ENCODE data around the gene PACRG.

Gene PACRG

GRCh38 chr6:163166507-163166906 is 438.7 kb downstream of the PACRG start:
- no peak overlapping the region for H3K4me3 ChIP-seq (ENCODE audit: extremely low read depth, insufficient read depth, low read length, poor library complexity, severe bottlenecking)
- no CpG with 5 or more reads among the region's 3 CpGs for WGBS, 2 experiments (ENCODE audit: insufficient coverage in 2 of 2)
- H3K27ac ChIP-seq (ENCODE audit: low read depth, low read length, severe bottlenecking), result no peak overlapping the region
- no peaks in the 10 kb centered on the region for H3K9me3 ChIP-seq (ENCODE audit: control insufficient read depth, low read length)
- H3K36me3 ChIP-seq (ENCODE audit: control insufficient read depth, insufficient read depth, low read length), result no peaks in the 10 kb centered on the region
- no peaks in the 10 kb centered on the region for H3K4me1 ChIP-seq (ENCODE audit: control insufficient read depth, insufficient read depth, low read length, poor library complexity, severe bottlenecking)

DNA sequence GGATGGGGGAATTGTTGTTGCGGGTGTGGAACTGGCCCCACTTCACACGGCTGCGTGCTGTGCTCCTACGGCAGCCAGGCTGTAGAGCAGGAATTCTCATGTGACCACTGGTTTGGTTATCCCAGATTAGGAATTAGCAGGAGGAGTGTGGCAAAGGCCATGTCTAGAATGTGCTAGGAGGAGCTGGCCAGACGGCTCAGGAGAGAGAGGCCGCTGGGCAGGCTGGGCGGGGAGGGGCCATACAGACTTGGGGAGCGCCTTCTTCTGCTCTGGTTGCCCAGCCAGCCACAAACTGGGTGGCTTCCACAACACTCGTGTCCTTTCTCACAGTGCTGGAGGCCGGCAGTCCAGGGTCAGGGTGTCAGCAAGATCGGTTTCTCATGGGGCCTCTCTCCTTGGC is 441.7 kb downstream of the PACRG start:
- Histone ChIP-seq H3K9me3 (ENCODE audit: control insufficient read depth, low read length) (no peaks in the 10 kb centered on the region), H3K4me3 (ENCODE audit: extremely low read depth, insufficient read depth, low read length, poor library complexity, severe bottlenecking) (no peak overlapping the region), H3K4me1 (ENCODE audit: control insufficient read depth, insufficient read depth, low read length, poor library complexity, severe bottlenecking) (no peaks in the 10 kb centered on the region), H3K27ac (ENCODE audit: low read depth, low read length, severe bottlenecking) (no peak overlapping the region), H3K36me3 (ENCODE audit: control insufficient read depth, insufficient read depth, low read length) (no peaks in the 10 kb centered on the region)
- WGBS, 2 experiments (ENCODE audit: insufficient coverage in 2 of 2), result 95 to 96% methylated on average over 10 to 11 of the region's 11 CpGs

- Histone ChIP-seq H3K36me3 (ENCODE audit: control insufficient read depth, insufficient read depth, low read length) (no peaks in the 10 kb centered on the region), H3K4me1 (ENCODE audit: control insufficient read depth, insufficient read depth, low read length, poor library complexity, severe bottlenecking) (no peaks in the 10 kb centered on the region), H3K9me3 (ENCODE audit: control insufficient read depth, low read length) (no peaks in the 10 kb centered on the region), H3K4me3 (ENCODE audit: extremely low read depth, insufficient read depth, low read length, poor library complexity, severe bottlenecking) (no peak overlapping the region), H3K27ac (ENCODE audit: low read depth, low read length, severe bottlenecking) (no peak overlapping the region)
- 88 to 93% methylated on average over 14 of the region's 14 CpGs for WGBS, 2 experiments (ENCODE audit: insufficient coverage in 2 of 2)
Measured at GRCh38 chr6:163170294-163170883, 442.6 kb downstream of the PACRG start.

DNA sequence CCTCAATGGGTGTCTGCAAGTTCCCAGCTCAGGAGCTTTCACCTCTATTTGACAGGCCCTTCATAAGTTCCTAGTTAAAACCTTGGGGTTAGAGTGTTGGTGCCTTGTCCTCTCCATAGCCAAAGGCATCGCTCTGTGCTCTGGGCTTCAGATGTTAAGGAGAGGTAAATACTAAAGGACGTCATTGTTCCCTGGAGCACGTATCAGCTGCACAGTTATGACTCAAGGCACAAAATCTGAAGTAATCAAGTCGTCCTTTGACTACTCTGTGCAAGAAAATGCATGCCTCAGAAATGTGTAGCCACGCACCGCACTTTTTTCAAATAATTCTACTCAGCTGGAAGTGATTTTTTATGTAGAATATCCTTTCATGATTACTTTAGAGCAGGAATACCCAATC is 446.0 kb downstream of the PACRG start:
- H3K9me3 ChIP-seq (ENCODE audit: control insufficient read depth, low read length), result no peaks in the 10 kb centered on the region
- WGBS, 2 experiments (ENCODE audit: insufficient coverage in 2 of 2), result 87 to 95% methylated on average over 4 of the region's 6 CpGs
- H3K27ac ChIP-seq (ENCODE audit: low read depth, low read length, severe bottlenecking), result no peak overlapping the region
- H3K36me3 ChIP-seq (ENCODE audit: control insufficient read depth, insufficient read depth, low read length), result no peaks in the 10 kb centered on the region
- H3K4me1 ChIP-seq (ENCODE audit: control insufficient read depth, insufficient read depth, low read length, poor library complexity, severe bottlenecking), result no peaks in the 10 kb centered on the region
- no peak overlapping the region for H3K4me3 ChIP-seq (ENCODE audit: extremely low read depth, insufficient read depth, low read length, poor library complexity, severe bottlenecking)

DNA sequence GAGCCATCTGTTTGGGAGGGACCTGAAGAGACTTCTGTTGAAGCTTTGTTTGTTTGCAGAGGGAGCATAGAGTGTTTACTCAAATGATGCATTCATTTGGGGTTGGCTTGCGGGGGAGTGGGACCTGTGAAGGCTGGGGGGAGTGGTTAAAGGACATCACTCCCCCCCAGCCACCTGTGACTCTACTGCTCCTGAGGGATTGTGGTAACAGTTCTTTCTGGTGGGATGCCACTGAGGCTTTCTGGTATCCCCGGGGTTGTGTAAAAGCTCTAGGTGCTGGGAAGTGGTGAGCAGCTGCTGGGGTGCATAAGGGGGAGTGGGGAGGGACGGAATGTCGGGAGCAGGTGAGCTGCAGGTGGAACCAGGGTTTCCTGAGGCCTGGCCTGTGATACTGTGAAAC is 447.5 kb downstream of the PACRG start:
- Histone ChIP-seq H3K27ac (ENCODE audit: low read depth, low read length, severe bottlenecking) (no peak overlapping the region), H3K4me1 (ENCODE audit: control insufficient read depth, insufficient read depth, low read length, poor library complexity, severe bottlenecking) (no peaks in the 10 kb centered on the region), H3K9me3 (ENCODE audit: control insufficient read depth, low read length) (no peaks in the 10 kb centered on the region), H3K4me3 (ENCODE audit: extremely low read depth, insufficient read depth, low read length, poor library complexity, severe bottlenecking) (no peak overlapping the region), H3K36me3 (ENCODE audit: control insufficient read depth, insufficient read depth, low read length) (no peaks in the 10 kb centered on the region)
- WGBS, 2 experiments (ENCODE audit: insufficient coverage in 2 of 2), result 86 to 94% methylated on average over 3 to 4 of the region's 4 CpGs

GRCh38 chr6:163176097-163176496 is 448.3 kb downstream of the PACRG start:
- Histone ChIP-seq H3K4me1 (ENCODE audit: control insufficient read depth, insufficient read depth, low read length, poor library complexity, severe bottlenecking) (no peaks in the 10 kb centered on the region), H3K27ac (ENCODE audit: low read depth, low read length, severe bottlenecking) (no peak overlapping the region), H3K9me3 (ENCODE audit: control insufficient read depth, low read length) (no peaks in the 10 kb centered on the region), H3K4me3 (ENCODE audit: extremely low read depth, insufficient read depth, low read length, poor library complexity, severe bottlenecking) (no peak overlapping the region), H3K36me3 (ENCODE audit: control insufficient read depth, insufficient read depth, low read length) (no peaks in the 10 kb centered on the region)
- WGBS, 2 experiments (ENCODE audit: insufficient coverage in 2 of 2), result 100% methylated on average over 1 of the region's 3 CpGs; no CpG with 5 or more reads in 1 of the 2 experiments

- Histone ChIP-seq H3K9me3 (ENCODE audit: control insufficient read depth, low read length) (no peaks in the 10 kb centered on the region), H3K36me3 (ENCODE audit: control insufficient read depth, insufficient read depth, low read length) (no peaks in the 10 kb centered on the region), H3K27ac (ENCODE audit: low read depth, low read length, severe bottlenecking) (no peak overlapping the region), H3K4me3 (ENCODE audit: extremely low read depth, insufficient read depth, low read length, poor library complexity, severe bottlenecking) (no peak overlapping the region), H3K4me1 (ENCODE audit: control insufficient read depth, insufficient read depth, low read length, poor library complexity, severe bottlenecking) (peaks cover 2% of the 10 kb centered on the region)
- WGBS, 2 experiments (ENCODE audit: insufficient coverage in 2 of 2), result 83 to 95% methylated on average over 2 to 4 of the region's 4 CpGs
Measured at GRCh38 chr6:163177007-163177406, 449.2 kb downstream of the PACRG start.

DNA sequence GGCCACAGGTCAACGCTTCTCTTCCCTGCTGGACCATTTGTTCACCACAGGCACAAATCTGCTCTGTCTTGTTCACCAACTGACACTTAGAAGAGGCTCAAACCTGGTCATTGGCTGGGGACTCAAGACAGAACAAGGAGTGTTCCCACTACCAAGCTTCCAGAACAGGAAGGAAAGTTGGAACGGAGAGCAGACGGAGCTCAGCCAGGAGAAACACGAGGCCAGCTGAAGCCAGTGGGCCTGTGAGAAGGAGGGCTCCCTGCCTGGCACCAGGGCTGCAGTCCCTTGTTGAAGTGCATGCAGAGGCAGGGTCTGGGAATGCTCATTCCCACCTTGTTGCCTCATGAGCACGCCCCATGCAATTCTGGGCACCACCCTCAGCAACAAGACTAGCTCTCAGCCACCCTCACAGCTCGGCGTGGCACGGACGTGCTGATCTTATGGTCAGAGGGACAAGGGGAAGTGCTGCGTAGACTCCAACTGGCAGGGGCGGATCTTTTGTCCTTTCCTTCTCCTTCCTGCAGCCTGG is 450.2 kb downstream of the PACRG start:
- 88 to 98% methylated on average over 9 to 10 of the region's 11 CpGs for WGBS, 2 experiments (ENCODE audit: insufficient coverage in 2 of 2)
- Histone ChIP-seq H3K9me3 (ENCODE audit: control insufficient read depth, low read length) (no peaks in the 10 kb centered on the region), H3K4me3 (ENCODE audit: extremely low read depth, insufficient read depth, low read length, poor library complexity, severe bottlenecking) (no peak overlapping the region), H3K36me3 (ENCODE audit: control insufficient read depth, insufficient read depth, low read length) (no peaks in the 10 kb centered on the region), H3K27ac (ENCODE audit: low read depth, low read length, severe bottlenecking) (no peak overlapping the region), H3K4me1 (ENCODE audit: control insufficient read depth, insufficient read depth, low read length, poor library complexity, severe bottlenecking) (peaks cover 2% of the 10 kb centered on the region)

GRCh38 chr6:163179061-163179460 is 451.3 kb downstream of the PACRG start:
- no peaks in the 10 kb centered on the region for H3K9me3 ChIP-seq (ENCODE audit: control insufficient read depth, low read length)
- H3K36me3 ChIP-seq (ENCODE audit: control insufficient read depth, insufficient read depth, low read length), result no peaks in the 10 kb centered on the region
- WGBS, 2 experiments (ENCODE audit: insufficient coverage in 2 of 2), result 85% methylated on average over 4 of the region's 9 CpGs; no CpG with 5 or more reads in 1 of the 2 experiments
- peaks cover 2% of the 10 kb centered on the region for H3K4me1 ChIP-seq (ENCODE audit: control insufficient read depth, insufficient read depth, low read length, poor library complexity, severe bottlenecking)
- no peak overlapping the region for H3K4me3 ChIP-seq (ENCODE audit: extremely low read depth, insufficient read depth, low read length, poor library complexity, severe bottlenecking)
- H3K27ac ChIP-seq (ENCODE audit: low read depth, low read length, severe bottlenecking), result no peak overlapping the region

GRCh38 chr6:163179721-163180120 is 451.9 kb downstream of the PACRG start:
- Histone ChIP-seq H3K36me3 (ENCODE audit: control insufficient read depth, insufficient read depth, low read length) (no peaks in the 10 kb centered on the region), H3K4me1 (ENCODE audit: control insufficient read depth, insufficient read depth, low read length, poor library complexity, severe bottlenecking) (peaks cover 2% of the 10 kb centered on the region), H3K27ac (ENCODE audit: low read depth, low read length, severe bottlenecking) (no peak overlapping the region), H3K4me3 (ENCODE audit: extremely low read depth, insufficient read depth, low read length, poor library complexity, severe bottlenecking) (no peak overlapping the region), H3K9me3 (ENCODE audit: control insufficient read depth, low read length) (no peaks in the 10 kb centered on the region)
- 90 to 97% methylated on average over 1 to 6 of the region's 7 CpGs for WGBS, 2 experiments (ENCODE audit: insufficient coverage in 2 of 2)

DNA sequence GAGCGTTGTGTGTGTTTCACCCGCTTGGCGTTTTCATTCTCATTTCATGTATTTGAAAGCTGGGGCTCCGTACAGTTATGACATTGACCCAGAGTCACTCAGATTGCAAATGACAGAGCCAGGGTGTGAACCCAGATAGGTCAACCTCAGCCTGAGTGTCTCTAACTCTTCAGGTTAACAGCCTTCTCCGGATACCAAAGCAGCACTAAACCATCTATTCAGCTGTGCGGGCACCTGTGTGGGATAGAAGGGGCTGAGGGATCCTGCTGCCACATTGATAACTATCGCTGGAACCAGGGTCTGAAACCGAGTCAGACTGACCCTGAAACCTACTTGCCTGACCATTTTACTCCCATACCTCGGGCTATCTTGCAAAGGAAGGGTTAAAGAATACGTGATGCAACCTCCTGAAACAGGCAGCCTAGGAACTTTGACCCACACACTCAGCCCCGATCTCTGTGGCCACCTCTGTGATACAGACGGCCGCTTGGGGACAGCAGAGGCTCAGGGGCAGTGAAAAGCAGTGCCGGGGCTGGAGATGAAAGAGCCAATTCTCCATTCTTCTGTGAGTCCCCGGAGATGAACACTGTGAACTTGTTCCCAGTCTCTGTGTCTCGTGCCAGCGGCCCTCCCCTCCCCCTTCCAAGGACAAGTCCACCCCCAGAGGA is 453.2 kb downstream of the PACRG start:
- Histone ChIP-seq H3K36me3 (ENCODE audit: control insufficient read depth, insufficient read depth, low read length) (no peaks in the 10 kb centered on the region), H3K9me3 (ENCODE audit: control insufficient read depth, low read length) (no peaks in the 10 kb centered on the region), H3K27ac (ENCODE audit: low read depth, low read length, severe bottlenecking) (peak overlapping the region; percentile 47), H3K4me3 (ENCODE audit: extremely low read depth, insufficient read depth, low read length, poor library complexity, severe bottlenecking) (no peak overlapping the region), H3K4me1 (ENCODE audit: control insufficient read depth, insufficient read depth, low read length, poor library complexity, severe bottlenecking) (peaks cover 2% of the 10 kb centered on the region)
- 39 to 47% methylated on average over 13 to 15 of the region's 17 CpGs for WGBS, 2 experiments (ENCODE audit: insufficient coverage in 2 of 2)

All from mesodermal cell (in vitro differentiated cells).